MCF 10A (cell line): Measurements from ENCODE around the gene SIRPG. TPM values are rescaled to one million over a fixed set of nuclear protein-coding genes. Genes with fewer than 3 reads are reported as not detected.

Experiments used
- BruUV-seq: library from RNA; stranded (reverse); fragments of 400-500 nt; replicated peaks from 2 replicates; lab custom pipeline; 2021; lab: Mats Ljungman, UMichigan
- CTCF ChIA-PET: fragments of 300-600 bp; sonication (Branson Sonifier 250); formaldehyde crosslinking; extraction: SDS; loops from one replicate; lab custom pipeline; 2021; ENCODE audit warnings: antibody characterized with exemption, inconsistent platforms; lab: Yijun Ruan, JAX
- POLR2A ChIA-PET: fragments of 300-600, 350-650 bp; sonication (Branson Sonifier 250); formaldehyde crosslinking; extraction: SDS; loops from one replicate; lab custom pipeline; 2020; ENCODE audit warnings: antibody characterized with exemption, inconsistent platforms; lab: Yijun Ruan, JAX
- DNase-seq: peaks from one replicate; pipeline ENCODE4 v3.0.0-alpha.2; 2018; ENCODE audit not compliant: unreplicated experiment
- H3K27ac Mint-ChIP-seq: one replicate; pipeline ENCODE4 v1.8.0; 2022; ENCODE audit warnings: mild to moderate bottlenecking, low read depth, mixed read lengths; ENCODE audit not compliant: unreplicated experiment
- H3K27me3 Mint-ChIP-seq: one replicate; pipeline ENCODE4 v1.8.0; 2022; ENCODE audit warnings: mixed read lengths; ENCODE audit not compliant: insufficient read depth, unreplicated experiment
- H3K36me3 Mint-ChIP-seq: one replicate; pipeline ENCODE4 v1.8.0; 2022; ENCODE audit warnings: mild to moderate bottlenecking, moderate library complexity, mixed read lengths; ENCODE audit not compliant: insufficient read depth, unreplicated experiment
- H3K4me1 Mint-ChIP-seq: one replicate; pipeline ENCODE4 v1.8.0; 2022; ENCODE audit warnings: mixed read lengths; ENCODE audit not compliant: insufficient read depth, unreplicated experiment
- H3K4me3 Mint-ChIP-seq: one replicate; pipeline ENCODE4 v1.8.0; 2022; ENCODE audit warnings: mild to moderate bottlenecking, moderate library complexity, mixed read lengths; ENCODE audit not compliant: unreplicated experiment
- H3K9me3 Mint-ChIP-seq: one replicate; pipeline ENCODE4 v1.8.0; 2022; ENCODE audit warnings: mixed read lengths; ENCODE audit not compliant: unreplicated experiment
- CTCF ChIP-seq: fragments of 200-600 bp; IDR thresholded peaks from one replicate; pipeline ENCODE4 v1.8.0; 2022; ENCODE audit warnings: antibody characterized with exemption, mild to moderate bottlenecking; ENCODE audit not compliant: unreplicated experiment
- intact Hi-C: fragments of 100-400 bp; cut with micrococcal nuclease; formaldehyde crosslinking; loops from 2 replicates; pipeline ENCODE4 v1.14.1; 2022
- total RNA-seq: library from RNA; stranded (reverse); gene quantifications from 2 replicates; pipeline ENCODE4 v1.2.3, GENCODE V29; 2022

SIRPG gene
- total RNA-seq, 1 experiment from 2014 or later = not detected

GRCh38 chr20:1676650-1677049 is 19.1 kb upstream of the SIRPG start:
- Mint-ChIP-seq H3K9me3 (no peaks in the 10 kb centered on the region), H3K4me1 (no peaks in the 10 kb centered on the region), H3K27me3 (peaks cover 20% of the 10 kb centered on the region), H3K4me3 (no peak overlapping the region), H3K36me3 (no peaks in the 10 kb centered on the region), H3K27ac (no peak overlapping the region)
- ChIA-PET CTCF (interaction anchor here (1.0 to 1.1 kb wide), 2 partner anchors 100 to 167 kb away, joined by 3 read pairs; no protein-coding TSS in a partner anchor), POLR2A (interaction anchor here (0.7 kb wide), 1 partner anchor 10 kb away, joined by 3 read pairs; no protein-coding TSS in a partner anchor)
- intact Hi-C loops = no loop called here
- DNase-seq = no peak
- BruUV-seq = no TSS peak
- TF ChIP-seq CTCF = no peak

GRCh38 chr20:1674990-1675780 is 17.6 kb upstream of the SIRPG start:
- ChIA-PET CTCF (interaction anchor here (0.7 to 0.9 kb wide), 3 partner anchors 7 to 1402 kb away, joined by 3 to 4 read pairs (median 3); no protein-coding TSS in a partner anchor), POLR2A (no interaction called here)
- H3K27ac Mint-ChIP-seq = no peak overlapping the region
- no peaks in the 10 kb centered on the region for H3K4me1 Mint-ChIP-seq
- TF ChIP-seq CTCF = no peak
- H3K9me3 Mint-ChIP-seq = no peaks in the 10 kb centered on the region
- BruUV-seq = no TSS peak
- no peaks in the 10 kb centered on the region for H3K36me3 Mint-ChIP-seq
- H3K4me3 Mint-ChIP-seq = no peak overlapping the region
- H3K27me3 Mint-ChIP-seq = peaks cover 20% of the 10 kb centered on the region
- DNase-seq = no peak
- intact Hi-C loops = no loop called here

- no peak overlapping the region for H3K4me3 Mint-ChIP-seq
- intact Hi-C loops = no loop called here
- H3K36me3 Mint-ChIP-seq = no peaks in the 10 kb centered on the region
- peaks cover 3% of the 10 kb centered on the region for H3K4me1 Mint-ChIP-seq
- DNase-seq = no peak
- ChIA-PET POLR2A (no interaction called here), CTCF (no interaction called here)
- H3K27ac Mint-ChIP-seq = no peak overlapping the region
- no TSS peak for BruUV-seq
- TF ChIP-seq CTCF = no peak
- peaks cover 15% of the 10 kb centered on the region for H3K27me3 Mint-ChIP-seq
- no peaks in the 10 kb centered on the region for H3K9me3 Mint-ChIP-seq
These were observed 16.8 kb upstream of the SIRPG start for GRCh38 chr20:1674361-1674760.

- Mint-ChIP-seq H3K4me3 (no peak overlapping the region), H3K27ac (no peak overlapping the region), H3K36me3 (no peaks in the 10 kb centered on the region), H3K4me1 (peaks cover 6% of the 10 kb centered on the region), H3K27me3 (peaks cover 6% of the 10 kb centered on the region), H3K9me3 (no peaks in the 10 kb centered on the region)
- CTCF ChIA-PET = interaction anchor here (0.7 kb wide), 1 partner anchor 1136 kb away, joined by 4 read pairs; no protein-coding TSS in a partner anchor
- POLR2A ChIA-PET = interaction anchor here (0.9 kb wide), 1 partner anchor 46 kb away, joined by 3 read pairs; no protein-coding TSS in a partner anchor
- DNase-seq = no peak
- no peak for TF ChIP-seq CTCF
- intact Hi-C loops = no loop called here
- no TSS peak for BruUV-seq
These were observed 15.8 kb upstream of the SIRPG start for GRCh38 chr20:1673424-1673823.
